GM04504 (cell line): ENCODE results near the gene TPSB2.
"Not testable (repeated sequence)": the region's sequence is repeated elsewhere in the genome, so short reads cannot be mapped to it uniquely, and the experiment has no call there.

Source experiments
- DNase-seq: peaks from one replicate; pipeline ENCODE4 v3.0.0-alpha.2; 2012; ENCODE audit warnings: low read depth

The TPSB2 gene

GRCh38 chr16:1240436-1240835 lies 10.5 kb upstream of the TPSB2 start, which contains the start of gene TPSAB1:
TSS of gene TPSAB1 (plus strand) at chr16:1240705. CDS start at chr16:1240939, 234 bp downstream.
- not testable (repeated sequence) for DNase-seq

DNA sequence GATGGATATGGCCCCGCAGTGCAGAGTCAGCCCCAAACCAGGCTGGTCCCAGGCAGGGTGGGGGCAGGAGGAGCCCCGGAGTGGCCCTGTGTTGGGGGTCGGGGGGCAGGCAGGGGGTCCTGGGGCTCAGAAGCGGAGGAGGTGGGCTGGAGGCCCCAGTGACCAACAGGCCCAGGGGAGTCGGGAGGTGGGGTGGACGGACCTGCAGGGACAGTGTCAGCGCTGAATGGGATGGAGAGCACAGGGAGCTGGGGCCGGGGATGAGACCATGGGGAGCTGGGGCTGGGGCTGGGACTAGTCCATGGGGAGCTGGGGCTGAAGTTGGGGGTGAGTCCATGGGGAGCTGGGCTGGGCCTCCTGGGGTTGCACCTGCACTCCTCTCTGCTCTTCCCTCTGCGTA lies 9.6 kb upstream of the TPSB2 start:
- DNase-seq, result not testable (repeated sequence)

GRCh38 chr16:1238909-1239308 lies 8.9 kb upstream of the TPSB2 start:
- DNase-seq, result not testable (repeated sequence)

DNA sequence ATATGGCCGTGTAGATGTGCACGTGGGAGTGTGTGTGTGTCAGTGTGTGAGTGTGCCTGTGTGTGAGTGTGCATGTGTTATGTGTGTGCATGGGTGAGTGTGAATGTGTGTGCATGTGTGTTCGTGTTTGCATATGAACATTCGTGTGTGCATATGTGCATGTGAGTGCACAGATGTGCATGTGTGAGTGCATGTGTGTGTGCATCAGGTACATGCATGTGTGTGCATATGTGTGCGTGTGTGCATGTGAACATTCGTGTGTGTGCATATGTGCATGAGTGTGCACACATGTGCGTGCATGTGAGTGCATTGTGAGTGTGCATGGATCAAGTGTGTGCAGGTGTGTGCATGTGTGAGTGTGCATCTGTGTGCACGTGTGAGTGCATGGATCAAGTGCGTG lies 8.0 kb upstream of the TPSB2 start:
- DNase-seq, result no peak

- DNase-seq, result not testable (repeated sequence)
Observed at GRCh38 chr16:1236659-1237058, 6.7 kb upstream of the TPSB2 start.

DNA sequence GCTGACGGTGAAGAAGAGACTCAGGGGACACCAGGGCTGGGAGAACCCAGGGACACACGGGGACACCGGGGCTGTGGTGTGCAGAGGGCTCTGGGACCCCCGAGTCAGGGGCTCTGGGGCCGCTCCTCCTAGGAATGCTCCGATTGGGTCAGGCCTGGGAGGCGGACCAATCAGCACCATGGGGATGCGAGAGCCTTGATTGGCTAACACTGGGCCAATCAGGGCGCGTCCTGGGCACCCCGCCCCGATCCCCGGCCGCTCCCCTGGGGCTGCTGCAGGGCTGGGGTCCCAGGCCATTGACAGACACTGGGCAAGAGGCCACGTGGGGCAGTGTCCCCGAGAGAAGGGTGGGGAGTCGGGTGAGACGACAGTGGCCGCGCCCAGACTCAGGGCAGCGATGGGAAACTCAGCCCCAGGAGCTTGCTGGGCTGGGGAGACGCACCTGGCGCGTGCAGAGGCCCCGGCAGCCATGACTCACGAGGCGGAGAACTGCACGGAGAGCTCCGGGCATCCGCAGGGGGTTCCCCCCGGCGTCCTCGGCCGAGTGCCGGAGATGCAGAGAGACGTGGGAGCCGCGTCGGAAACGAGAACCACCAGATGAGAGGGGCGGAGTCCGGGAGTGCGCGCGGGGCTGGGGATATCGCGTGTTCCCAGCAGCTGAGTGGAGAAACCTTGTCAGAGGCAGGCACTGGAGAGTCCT lies 2.2 kb upstream of the TPSB2 start:
- not testable (repeated sequence) for DNase-seq

GRCh38 chr16:1231301-1231700 lies 1.3 kb upstream of the TPSB2 start:
- DNase-seq, result not testable (repeated sequence)

GRCh38 chr16:1230471-1231212 lies 658 bp upstream of the TPSB2 start:
- not testable (repeated sequence) for DNase-seq

DNA sequence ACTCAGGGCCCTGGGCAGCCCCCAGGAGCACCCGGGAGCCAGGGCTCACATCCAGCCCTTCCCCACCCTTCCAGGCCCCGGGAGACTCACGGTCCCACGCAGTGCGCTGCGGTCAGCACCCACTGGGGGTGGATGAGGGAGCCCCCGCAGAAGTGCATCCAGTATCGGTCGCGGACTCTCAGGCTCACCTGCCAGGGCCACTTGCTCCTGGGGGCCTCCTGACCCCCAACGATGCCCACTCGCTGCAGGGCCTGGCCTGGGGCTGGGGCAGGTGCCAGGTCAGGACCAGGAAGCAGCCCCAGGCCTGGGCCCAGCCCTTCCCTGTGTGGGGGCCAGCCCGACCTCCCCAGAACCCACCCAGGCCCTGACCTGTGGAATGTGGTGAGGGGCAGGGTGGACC lies 508 bp downstream of the TPSB2 start:
- not testable (repeated sequence) for DNase-seq

DNA sequence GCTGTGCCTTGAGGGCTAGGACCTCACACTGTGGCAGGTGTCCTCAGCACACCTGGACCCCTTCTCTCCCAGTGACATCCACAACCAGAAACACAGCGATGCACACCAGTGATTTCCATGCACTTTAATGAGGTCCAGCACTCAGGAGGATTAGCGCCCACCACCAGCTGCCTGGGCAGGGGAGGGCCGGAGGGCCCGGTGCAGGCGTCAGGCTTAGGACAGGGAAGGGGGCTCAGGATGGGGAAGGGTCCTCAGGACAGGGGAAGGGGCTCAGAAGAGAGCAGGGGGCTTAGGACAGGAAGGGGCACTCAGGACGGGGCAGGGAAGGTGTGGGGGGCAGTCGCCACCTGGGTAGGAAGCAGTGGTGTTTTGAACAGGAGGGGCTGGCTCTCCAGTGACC lies 1.8 kb downstream of the TPSB2 start:
- not testable (repeated sequence) for DNase-seq

GRCh38 chr16:1226692-1227091 lies 3.3 kb downstream of the TPSB2 start:
- not testable (repeated sequence) for DNase-seq

DNA sequence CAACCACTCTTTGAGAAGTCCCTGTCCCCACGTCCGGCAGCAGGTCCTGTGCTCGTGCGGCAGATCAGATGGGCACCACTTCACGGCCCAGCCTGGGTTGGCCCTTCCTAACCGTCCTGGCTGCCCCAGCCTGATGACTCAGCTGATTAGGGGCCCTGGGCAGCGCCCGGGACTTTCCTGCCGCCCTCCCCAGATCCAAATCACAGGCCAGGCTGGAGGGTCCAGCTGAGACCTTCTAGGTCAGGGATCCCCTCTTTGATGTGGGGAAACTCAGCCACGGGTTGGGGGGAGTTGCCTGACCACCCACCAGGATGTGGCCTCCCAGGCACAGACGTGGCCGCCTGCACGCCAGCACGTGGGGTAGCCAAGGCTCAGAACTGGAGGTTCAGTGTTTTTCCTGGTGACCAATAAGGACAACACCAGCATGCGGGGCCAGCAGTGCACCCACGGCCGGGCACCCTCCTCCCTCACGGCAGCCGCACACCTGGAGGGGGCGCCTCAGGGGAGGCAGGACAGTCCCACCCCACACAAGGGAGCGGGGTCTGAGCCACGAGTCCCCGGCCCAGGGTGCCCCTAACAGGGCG lies 4.2 kb downstream of the TPSB2 start:
- DNase-seq, result not testable (repeated sequence)

DNA sequence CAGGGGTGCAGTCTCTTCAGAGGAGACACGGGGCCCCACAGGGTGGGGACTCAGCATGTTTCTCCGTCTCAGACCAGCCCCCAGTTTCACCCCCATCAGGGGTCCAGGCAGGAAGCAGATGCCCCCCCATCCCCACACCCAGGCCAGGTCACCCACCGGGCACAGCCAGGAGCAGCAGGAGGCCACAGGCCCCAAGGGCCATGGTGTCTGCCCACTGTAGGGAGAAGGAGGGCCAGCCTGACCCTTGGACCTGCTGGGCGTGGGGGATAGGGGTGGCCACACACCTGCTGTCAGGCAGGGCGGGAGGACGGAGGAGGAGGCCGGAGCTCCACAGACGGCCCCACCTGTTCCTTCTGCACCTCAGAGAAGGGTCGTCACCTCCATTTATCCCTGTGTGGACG lies 4.9 kb downstream of the TPSB2 start, which contains the start of gene TPSG1:
TPSG1 (minus strand) TSS at position 218 of the 401 bp plus-strand sequence; CDS start at position 202, 16 bp downstream.
- DNase-seq, result no peak

DNA sequence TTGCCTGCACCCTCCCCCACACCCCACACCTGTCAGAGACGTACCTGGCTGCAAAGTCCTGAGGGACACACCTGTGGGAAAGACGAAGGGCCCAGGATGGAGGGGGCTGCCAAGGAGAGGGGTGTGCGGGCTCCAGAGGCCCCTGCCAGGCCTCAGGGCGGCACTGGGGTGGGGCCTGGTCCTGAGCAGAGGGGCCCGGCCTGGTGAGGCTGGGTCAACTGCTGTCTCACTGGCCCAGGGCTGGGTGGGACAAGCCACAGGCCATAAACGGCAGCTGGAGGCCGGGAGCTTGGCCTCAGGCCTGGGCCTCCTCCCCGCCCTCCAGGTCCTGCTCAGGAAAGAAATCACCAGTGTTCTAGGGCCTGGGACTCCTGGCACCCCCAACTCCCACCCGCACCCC lies 5.4 kb downstream of the TPSB2 start:
- no peak for DNase-seq

DNA sequence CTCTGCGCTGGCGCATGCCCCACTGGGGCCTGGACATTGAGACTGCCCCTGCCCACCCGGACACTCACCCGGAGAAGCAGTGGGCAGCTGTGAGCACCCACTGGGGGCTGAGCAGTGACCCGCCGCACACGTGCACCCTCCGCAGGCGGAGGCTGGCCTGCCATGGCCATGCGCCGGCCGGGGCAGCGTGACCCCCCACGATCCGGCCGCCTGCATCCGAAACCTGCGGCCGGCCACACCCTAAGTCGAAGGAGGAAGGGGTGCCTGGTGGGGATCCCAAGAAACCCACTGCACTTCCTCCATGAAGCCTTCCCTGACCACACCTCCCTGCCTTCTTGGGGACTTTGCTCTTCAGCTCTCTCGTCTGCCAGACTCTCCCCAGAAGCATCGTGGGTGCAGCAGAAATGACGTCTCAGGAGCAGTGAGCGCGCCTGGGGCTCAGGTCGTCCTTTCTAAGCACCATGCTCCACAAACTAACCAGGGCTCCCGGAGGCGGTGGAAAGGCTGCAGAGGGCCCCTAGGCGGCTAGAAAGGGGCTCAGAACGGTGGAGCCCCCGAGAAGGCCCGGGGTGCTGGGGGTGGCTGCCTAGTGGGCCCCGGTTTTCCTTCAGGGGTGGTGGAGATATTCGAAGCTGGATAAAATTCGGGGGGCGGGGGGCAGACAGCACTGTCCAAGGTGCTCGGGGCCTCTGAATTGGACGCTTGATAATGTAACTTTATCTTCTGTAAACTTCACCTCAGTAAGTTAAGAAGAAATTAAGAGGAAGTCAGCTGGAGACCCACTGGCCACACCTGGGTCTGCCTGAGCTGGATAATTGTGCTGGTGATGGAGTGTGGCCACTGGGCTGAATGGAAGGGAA lies 6.4 kb downstream of the TPSB2 start:
- no peak for DNase-seq

DNA sequence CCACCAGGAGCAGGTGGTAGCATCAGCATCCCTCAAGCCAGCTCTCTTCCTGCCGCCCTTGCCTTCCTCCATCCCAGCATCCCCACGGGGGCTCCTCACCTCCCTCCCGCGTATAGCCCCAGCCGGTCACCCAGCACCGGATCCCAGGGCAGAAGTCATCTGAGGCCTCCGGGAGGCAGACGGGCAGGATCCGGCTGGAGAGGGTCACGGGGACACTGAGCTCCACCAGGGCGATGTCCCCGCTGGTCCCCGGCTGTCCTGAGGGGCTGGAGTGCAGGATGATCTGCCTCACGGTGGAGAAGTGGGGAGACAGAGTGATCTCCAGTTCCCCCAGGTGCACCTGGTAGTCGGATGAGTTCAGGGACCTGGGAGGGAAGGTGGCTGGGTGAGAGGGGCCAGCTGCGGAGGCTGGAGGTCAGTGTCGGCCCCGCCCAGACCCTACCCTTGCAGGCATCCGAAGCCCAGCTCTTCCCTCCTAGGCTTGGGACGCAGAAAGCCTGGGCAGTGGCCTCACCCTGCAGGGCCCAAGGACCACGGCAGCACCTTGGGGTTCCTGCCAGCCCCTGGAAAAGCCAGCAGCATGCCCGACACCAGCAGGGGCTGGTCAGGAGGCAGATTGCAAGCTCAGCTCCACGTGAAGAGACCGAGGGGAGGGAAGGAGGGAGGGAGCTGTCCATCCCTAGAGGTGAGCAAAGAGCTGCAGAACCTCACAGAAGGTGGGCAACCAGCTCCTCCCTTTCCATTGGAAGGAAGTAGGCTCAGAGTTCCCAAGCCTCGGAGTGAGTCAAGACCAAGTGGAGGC lies 7.2 kb downstream of the TPSB2 start:
- no peak for DNase-seq

GRCh38 chr16:1221628-1222552 lies 8.1 kb downstream of the TPSB2 start:
- no peak for DNase-seq

DNA sequence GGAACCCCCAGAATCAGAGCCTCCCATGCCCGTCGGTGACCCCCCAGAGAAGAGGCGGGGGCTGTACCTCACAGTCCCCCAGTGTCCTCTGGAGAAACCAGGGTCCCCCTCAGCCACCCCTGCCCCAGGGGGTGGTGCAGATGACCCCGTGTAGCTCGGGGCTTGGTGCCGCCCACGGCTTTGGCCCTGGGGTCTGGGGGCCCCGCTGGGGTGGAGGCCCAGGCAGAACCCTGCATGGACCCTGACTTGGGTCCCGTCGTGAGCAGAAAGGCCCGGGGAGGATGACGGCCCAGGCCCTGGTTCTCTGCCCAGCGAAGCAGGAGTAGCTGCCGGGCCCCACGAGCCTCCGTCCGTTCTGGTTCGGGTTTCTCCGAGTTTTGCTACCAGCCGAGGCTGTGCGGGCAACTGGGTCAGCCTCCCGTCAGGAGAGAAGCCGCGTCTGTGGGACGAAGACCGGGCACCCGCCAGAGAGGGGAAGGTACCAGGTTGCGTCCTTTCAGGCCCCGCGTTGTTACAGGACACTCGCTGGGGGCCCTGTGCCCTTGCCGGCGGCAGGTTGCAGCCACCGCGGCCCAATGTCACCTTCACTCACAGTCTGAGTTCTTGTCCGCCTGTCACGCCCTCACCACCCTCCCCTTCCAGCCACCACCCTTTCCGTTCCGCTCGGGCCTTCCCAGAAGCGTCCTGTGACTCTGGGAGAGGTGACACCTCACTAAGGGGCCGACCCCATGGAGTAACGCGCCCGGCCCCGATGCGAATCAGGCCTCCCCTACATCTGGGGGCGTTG lies 8.9 kb downstream of the TPSB2 start:
- no peak for DNase-seq

DNA sequence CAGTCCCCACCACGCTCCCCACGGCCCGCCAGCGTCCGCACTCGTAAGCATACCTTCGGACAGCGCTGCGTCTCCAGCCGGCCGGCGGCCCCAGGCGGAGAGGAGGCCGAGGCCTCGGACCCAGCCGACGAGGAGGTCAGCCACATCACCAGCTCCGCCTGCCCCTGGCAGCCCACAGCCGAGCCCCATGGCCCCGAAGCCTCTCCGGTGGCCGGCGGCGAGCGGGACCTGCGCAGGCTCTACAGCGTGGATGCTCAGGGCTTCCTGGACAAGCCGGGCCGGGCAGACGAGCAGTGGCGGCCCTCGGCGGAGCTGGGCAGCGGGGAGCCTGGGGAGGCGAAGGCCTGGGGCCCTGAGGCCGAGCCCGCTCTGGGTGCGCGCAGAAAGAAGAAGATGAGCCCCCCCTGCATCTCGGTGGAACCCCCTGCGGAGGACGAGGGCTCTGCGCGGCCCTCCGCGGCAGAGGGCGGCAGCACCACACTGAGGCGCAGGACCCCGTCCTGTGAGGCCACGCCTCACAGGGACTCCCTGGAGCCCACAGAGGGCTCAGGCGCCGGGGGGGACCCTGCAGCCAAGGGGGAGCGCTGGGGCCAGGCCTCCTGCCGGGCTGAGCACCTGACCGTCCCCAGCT lies 9.8 kb downstream of the TPSB2 start:
- DNase-seq, result no peak
